ENCODE results near the gene TMEM151A.

TMEM151A gene

DNA sequence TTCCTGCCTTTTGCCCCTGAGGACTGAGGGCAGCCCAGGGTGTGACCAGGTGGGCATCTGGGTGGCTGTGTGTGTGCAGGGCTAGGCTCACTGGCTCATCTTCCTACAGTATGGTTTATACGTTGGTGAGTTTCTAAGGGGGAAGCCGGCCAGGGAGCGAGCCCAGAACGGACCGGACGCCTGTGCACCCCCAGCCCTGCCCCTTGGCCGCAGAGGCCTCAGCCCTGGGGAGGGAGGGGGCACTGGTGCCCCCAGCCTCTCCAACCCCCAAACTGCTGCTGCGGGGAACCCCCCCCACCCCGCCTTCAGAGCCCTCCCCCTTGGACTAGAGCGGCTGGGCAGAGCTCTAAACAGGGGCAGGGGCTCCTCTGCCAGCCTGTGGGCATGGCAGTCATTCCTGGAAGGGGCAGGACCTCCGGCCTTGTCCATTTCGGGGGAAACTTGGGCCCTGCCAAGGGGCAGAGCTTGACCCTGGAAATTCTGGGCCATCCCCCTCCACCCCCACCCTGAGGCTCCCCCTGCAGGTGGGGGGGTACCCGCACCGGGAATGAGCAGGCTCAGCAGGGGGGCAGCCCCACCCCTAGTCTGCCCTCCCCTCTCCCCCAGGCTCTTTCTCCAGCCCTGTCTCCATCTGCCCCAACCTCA is 8.1 kb upstream of the TMEM151A start:
- DNase-seq (ENCODE audit: low read depth, low spot score) = no peak

DNA sequence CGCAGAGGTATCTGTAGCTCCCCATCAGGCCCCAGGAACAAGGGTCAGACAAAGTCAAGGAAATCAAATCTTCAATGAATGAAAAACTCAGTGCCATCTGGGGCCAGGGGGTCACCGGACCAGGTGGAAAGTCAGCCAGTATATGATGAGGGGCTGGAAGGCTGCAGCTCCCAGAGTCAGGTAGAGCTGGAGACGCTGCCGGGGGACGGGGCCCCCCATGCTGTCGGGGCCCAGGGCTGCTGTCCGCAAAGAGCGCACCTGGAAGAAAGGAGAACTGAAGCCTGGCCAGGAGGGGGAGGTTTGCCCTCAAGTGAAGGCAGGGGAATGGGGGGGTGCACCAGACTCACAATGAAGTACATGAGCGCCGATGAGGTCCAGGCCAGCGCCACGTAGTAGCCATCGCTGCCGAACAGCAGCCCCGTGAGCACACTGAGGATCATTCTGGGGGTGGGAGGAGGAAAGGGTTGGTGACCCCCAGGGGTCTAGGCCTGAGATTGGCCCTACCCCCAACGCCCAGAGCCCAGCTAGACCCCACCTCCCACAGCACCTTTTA is 7.1 kb upstream of the TMEM151A start:
- DNase-seq (ENCODE audit: low read depth, low spot score) = no peak

DNA sequence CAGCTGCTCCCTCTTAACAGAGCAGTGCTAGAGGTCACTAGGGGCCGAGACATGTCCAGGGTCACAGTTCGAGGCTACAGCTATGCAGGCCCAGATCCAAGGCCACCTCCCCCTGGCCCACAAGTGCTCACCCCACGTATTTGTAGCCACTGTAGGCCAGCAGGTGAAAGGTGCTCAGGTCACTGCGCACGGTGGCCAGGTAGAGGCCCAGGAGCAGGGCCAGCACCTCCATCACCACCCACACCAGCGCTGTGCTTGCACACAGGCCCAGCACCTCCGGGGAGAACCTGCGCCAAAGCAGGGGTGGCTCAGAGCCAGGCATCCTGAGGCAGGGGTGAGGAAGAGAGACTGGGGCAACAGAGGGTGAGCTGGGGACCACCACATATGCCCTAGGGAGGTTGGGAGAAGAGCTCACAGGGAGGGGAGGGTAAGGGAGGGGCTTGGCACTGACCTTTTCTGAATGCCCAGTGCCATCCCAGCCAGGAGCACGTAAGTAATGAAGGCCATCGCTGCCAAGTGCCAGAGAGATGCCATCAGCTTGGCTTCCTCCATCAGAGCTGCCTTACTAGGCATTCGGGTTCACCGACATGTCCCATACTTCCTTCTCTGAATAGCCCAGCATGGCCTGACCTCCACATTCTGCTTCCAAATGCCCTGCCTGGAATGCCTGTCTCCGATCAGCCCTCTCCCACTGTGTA is 6.3 kb upstream of the TMEM151A start:
- DNase-seq (ENCODE audit: low read depth, low spot score) = no peak

GRCh38 chr11:66286699-66287098 is 5.0 kb upstream of the TMEM151A start:
- no peak for DNase-seq (ENCODE audit: low read depth, low spot score)

DNA sequence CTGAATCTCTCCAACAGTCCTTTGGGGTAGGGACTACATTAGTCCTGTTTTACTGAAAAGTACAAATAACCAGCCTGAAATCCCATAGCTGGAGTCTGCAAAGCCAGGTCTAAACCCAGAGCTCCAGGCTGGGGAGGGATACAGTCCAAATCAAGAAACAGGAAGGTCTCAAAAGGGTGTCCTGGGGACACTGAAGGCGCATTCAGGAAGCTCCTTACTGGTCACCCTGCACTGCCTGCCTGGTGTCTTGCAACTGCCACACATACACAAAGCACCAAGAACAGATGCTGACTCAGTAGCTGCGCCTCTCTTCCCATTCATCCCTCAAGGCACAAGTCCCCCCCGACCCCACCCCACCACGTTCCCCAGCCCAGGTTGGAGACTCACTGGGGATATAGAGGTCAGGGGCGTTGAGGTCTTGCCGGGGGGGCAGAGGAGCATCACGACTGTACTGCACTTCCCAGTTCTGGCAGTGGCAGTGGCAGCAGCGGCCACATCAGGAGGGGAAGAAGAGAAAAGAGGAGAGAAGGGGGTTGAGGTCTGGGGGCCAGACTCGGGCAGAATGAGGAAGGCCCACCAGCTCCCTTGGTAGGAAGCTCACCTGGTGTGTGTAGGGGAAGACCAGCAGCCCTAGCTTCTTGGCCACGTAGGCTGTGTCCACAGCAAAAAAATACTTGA is 4.3 kb upstream of the TMEM151A start:
- DNase-seq (ENCODE audit: low read depth, low spot score) = no peak

DNA sequence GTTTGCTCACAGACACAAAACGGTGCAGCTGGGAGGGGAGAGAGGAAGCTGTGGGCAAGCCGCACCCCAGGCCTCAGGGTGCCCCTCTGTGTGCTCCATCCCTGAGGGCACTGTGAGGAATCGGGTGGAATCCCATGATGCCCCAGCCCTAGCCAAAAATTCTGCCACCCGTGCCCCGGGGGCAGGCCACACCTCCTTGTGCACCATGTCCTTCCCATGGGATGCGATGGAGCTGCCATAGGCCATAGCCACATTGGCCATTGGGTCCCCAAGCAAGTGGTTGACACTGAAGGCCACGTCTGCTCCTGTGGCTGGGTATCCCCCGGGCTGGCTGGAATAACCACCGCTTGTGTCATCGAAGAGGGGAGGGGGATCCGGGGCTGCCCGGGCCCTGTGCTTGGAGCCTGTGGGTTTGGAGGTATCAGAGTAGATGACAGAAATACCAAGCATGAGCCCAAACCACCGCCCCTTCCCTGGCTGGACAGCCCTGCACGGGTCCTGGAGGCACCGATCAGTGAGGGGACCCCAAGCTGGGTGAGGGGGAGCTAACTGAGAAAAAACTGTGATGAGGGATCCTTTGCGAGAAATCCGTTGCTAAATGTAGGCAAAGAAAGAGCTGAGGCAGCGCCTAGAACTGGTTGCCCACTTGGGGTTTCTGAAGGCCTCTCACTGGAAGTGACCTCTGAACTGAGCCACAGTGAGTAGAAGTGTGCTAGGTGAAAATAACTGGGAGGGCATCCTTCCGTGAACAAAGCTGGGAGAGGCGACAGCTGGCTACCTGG is 3.6 kb upstream of the TMEM151A start:
- DNase-seq (ENCODE audit: low read depth, low spot score) = no peak

DNA sequence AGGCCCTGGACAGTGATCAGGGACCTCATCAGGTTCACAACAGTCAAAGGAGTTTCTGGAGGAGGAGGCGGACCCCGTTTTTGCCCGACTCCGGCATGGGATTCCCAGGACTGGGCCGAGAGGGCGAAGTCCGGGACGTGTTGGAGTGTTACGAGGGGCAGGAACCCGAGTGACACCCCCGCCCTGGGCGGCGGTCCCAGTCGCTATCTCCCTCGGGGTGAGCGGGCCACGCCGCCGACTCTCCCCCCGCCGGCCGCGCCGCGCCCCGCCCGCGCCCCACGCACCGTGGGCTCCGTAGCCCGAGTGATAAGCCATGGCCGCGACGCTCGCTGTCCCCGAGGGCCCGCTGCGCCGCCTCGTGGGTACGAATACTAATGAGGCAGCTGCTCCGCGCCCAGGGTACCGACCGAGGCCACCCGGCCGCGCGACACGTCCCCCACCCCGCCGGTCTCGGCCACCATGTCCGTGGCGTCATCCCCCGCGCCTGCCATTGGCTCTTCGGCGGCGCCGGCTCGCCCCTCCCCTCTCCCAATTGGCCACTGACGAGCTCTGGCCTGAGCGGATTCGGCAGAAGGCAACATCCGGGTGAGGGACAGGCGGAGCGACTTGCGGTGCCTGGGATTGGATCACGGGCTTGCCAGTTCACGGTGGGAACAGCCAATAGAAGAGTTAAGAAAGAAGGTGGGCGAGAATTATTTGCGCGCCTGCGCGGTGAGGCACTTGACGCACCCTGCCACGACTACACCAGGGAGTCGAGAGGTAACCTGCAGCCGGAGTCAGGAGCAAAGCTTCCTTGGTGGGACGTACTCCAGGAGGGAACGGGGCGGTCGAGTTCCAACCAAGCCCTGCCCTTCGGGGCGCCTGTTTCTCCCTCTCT is 2.8 kb upstream of the TMEM151A start, which contains the start of gene YIF1A:
Gene YIF1A (minus strand): TSS at position 473 of the 877 bp plus-strand sequence. CDS start 158 bp downstream, at position 315.
- peak; percentile 99 for DNase-seq (ENCODE audit: low read depth, low spot score)

DNA sequence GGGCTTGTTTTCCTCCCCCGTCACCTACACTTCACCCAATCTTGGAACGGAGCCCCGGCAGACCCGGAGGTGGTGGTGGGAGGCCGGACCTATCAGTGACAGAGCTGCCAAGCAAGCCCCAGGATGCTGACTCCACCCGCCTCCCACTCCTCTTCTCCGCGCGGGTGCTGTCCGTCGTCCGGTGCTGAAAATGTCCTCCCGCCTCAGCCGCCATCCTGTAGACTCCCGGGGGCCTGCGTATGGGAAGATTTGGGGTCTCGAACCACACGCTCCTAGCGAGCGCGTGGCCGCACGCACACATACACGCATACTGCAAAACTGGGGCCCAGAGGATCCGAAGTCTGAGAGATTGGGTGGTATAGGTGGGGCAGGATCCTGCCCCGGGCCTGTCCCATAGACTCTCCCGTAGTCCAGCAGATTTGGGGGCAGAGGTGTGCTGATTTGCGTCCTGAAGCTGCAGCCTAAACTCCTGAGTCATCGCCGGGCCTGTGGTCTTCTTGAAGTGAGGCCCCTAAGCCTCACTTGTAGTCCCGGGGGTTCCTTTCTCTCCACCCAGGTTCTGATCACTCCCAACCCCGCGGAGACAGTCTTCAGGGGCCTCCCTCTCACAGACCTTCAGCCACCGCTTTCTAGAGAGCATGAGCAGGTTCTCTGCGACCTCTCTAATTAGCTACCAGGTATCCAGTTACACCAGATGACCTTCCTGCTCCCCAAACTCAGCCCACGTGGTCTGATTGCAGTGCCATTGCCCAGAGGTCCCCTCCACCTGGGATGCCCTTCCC is 2.0 kb upstream of the TMEM151A start:
- DNase-seq (ENCODE audit: low read depth, low spot score) = no peak

DNA sequence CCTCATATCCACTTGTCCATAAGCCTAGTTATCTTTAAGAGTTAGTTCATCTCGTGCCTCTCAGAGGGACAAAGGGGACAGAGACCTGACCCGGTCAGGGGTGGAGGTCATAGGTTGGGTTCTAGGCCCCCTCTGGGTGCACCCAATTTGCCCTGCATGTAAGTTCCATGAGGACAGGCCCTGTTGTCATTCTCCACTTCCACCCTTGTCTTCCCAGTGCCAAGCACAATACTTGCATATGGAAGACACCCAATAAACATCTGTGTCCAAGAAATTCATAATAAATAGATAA is 1.4 kb upstream of the TMEM151A start:
- no peak for DNase-seq (ENCODE audit: low read depth, low spot score)

- no peak for DNase-seq (ENCODE audit: low read depth, low spot score)
These were observed 390 bp upstream of the TMEM151A start for GRCh38 chr11:66291303-66291705.

DNA sequence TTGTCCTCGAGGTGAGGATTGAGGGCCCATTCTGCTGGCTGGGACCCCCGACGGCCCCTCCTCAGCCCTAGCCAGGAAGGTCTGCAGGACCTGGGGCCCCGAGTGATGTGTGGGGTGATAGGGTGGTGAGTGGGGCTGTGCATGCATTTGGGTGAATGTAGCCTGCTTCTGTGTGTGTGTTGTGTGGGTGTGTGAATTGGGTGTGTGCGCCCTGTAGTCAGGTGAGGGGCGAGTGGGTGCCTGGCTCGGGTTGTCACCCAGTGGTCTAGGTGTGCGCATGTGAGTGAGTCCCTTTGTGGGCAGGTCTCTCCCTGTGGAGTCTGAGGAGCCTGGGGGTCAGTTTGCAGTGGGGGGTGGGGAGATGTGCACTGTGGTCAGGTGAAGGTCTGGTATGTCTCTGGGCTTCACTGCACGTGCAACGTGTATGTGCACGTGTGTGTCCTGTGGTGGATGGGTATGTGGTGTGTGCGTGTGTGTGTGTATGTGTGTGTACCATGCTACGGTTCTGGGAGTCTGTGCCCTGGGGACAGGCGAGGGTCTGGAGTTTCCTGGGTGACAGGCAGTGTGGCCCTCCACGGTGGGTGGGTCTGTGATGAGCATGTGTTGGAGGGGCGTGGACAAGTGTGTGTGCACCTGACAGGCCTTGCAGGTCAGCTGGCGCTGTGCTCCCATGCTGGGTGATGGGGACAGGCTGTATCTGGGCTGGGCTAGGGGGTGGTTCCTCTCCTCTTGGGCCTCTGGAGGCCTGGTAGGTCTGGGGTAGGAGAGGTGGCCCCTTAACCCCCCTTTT is 1.0 kb downstream of the TMEM151A start:
- DNase-seq (ENCODE audit: low read depth, low spot score) = no peak

- DNase-seq (ENCODE audit: low read depth, low spot score) = no peak
These were observed 1.7 kb downstream of the TMEM151A start for GRCh38 chr11:66293352-66293751.

- DNase-seq (ENCODE audit: low read depth, low spot score) = no peak
These were observed 2.3 kb downstream of the TMEM151A start for GRCh38 chr11:66293777-66294625.

DNA sequence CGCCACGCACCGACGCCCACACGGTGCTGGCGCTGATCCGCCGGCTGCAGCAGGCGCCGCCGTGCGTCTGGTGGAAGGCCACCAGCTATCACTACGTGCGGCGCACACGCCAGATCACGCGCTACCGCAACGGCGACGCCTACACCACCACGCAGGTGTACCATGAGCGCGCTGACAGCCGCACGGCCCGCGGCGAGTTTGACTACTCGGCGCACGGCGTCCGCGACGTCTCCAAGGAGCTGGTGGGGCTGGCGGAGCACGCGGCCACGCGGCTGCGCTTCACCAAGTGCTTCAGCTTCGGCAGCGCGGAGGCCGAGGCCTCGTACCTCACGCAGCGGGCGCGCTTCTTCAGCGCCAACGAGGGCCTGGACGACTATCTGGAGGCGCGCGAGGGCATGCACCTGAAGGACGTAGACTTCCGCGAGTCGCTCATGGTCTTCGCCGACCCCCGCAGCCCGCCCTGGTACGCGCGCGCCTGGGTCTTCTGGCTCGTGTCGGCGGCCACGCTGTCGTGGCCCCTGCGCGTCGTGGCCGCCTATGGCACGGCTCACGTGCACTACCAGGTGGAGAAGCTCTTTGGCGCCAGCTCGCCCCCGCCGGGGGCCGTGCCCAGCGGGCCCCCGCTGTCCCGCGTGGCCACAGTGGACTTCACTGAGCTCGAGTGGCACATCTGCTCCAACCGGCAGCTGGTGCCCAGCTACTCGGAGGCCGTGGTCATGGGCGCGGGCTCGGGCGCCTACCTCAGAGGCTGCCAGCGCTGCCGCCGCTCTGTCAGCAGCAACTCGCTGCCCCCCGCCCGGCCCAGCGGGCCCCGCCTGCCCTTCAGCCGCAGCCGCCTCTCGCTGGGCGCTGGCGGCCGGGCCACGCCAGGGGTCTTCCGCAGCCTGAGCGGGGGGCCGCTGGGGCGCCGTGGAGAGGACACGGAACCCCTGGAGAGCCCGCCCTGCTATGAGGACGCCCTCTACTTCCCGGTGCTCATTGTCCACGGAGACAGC is 3.2 kb downstream of the TMEM151A start:
- DNase-seq (ENCODE audit: low read depth, low spot score) = no peak

- DNase-seq (ENCODE audit: low read depth, low spot score) = no peak
These were observed 5.9 kb downstream of the TMEM151A start for GRCh38 chr11:66297610-66298009.

- DNase-seq (ENCODE audit: low read depth, low spot score) = no peak
These were observed 7.5 kb downstream of the TMEM151A start for GRCh38 chr11:66299186-66299585.

DNA sequence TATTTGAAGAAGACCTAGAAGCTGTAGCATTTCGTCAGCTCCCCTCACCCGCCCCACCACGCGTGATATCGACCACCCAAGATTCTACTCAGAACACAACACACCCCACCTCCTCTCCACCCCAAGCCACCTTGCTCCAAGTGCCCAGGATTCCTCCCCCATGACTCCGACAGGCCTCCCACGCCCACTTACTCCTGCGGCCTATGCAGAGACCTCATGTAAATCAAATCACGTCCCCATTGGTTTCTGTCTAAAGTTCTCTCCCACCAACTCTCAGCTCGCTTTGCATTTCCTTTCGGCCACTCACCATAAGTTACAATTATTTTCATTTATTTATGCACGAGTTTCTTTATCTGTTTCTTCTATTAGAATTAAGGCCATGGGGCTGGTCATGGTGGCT is 11.0 kb downstream of the TMEM151A start:
- no peak for DNase-seq (ENCODE audit: low read depth, low spot score)
